Ecto neural progenitor cell (in vitro differentiated cells): ENCODE data around the gene INF2.
"Not testable (repeated sequence)": the region's sequence is repeated elsewhere in the genome, so short reads cannot be mapped to it uniquely, and the experiment has no call there.

Source experiments
- DNase-seq: peaks from one replicate; pipeline ENCODE4 v3.0.0-alpha.2; 2018; ENCODE audit warnings: low spot score

Gene INF2

DNA sequence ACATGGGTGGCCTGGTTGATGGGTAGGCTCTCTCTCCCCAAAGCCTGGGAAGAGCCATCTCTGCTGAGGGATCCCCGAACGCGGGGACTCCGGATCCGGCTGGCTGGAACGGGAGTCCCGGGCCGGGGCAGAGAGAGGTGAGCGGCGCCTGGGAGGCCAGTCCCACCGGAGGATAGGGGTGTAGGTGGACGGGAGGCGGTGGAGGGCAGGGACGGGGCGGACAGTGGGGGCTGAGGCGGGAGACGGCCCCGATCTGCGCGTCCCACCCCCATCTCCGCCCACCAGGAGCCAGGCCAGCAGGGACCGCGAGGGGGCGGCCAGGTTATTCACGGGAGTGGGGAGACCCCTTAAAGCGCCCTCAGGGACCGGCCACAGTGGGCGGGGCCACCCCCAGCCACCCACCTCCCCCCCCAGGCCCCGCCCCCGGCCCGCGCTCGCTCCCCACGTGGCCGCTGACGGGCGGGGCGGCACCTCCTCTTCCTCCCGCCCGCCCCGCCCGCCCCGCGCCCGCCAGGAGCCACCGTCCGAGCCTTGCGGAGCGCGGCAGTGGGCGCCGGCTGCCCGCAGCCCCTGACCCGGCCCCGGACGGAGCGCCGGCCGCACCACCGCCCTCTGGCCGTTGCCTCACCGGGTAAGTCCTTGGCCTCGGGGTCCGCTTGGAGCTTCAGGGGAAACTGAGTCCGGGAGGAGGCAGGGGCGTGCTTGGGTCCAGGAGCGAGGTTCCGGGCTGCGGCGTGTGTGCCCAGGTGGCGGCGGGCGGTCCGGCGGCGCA is at the start of gene INF2:
TSS of gene INF2 (plus strand) at position 510 of the 772 bp plus-strand sequence. CDS start 11,748 bp downstream, outside the sequence.
- DNase-seq: peak; percentile 80

DNA sequence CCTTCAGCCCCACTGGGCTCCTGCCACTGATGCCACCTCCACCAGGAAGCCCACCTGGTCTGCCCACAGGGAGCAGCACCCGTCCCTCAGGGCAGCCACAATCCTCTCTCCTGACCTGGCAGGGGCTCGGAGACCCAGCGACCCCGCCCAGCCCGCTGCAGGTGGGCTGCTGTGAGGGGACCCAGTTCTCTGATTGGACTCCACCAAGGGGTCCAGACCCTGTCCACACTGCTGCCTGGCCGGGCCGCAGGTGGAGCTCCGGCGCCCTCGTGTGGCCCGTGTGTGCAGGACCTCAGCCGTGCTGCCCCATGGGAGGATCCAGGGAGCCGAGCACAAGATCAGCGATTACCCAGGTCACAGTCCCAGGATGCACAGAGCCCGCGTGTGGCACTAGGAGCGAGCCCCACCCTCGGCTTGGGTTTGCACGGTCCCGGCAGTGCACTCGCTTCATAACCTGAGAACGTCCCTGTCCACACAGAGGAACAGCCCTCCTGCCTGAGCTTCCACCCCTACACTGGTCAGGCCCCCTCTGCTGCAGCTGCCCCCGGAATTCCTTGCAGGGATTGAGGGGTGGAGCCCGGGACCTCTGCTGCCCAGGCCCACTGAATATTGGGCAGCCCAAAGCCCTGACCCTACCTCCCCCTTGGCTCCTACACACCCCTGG is 49.4 kb upstream of the INF2 start:
- peak; percentile 89 for DNase-seq

DNA sequence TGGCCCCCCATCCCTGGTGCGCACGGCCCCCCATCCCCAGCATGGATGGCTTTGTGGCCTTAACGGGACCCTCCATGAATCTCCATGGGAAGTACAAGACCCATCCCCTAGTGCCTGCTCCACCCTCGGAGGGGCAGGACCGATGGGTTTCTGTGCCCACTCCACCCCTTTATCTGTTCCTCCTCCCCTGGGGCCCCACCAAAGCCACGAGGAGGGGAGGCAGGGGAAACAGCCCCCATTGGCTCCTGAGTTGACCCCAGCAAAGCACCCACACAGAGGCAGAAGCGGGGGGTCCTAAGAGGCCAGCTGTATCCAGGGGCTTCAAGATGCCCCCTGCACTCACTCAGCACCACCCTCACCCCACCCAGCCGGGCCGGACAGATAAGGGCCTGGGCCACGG is 48.7 kb upstream of the INF2 start:
- DNase-seq: no peak

DNA sequence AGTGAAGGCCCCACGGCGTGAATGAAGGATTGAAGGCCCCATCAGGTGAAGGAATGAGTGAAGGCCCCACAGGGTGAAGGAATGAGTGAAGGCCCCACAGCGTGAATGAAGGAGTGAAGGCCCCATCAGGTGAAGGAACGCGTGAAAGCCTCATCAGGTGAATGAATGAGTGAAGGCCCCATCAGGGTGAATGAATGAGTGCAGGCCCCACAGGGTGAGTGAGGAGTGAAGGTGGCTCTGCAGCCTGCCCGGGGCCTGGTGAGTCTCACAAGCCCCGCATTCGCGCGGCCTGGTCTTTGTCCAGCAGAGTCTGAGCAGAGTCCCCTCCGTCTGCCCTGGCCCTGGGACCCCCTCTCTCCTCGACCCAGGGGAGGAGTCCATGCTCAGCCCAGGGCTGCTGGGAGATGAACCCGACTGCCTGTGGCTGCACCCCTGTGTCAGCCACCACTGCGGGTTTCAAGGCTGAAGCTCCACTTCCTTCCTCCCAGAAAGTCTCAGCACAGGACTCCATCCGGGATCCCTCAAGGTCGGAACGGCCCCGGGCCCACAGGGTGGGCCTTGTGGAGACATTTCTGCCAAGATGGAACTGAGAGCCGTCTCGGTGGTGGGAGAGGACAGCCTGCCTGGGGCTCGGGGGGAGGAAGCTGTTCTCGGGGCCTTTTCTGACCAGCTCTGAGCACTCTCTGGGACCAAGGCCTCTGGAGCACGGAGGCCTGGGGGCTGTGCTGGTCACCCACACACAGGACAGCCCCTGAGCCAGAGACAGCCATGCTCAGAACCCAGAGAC is 47.5 kb upstream of the INF2 start:
- no peak for DNase-seq

DNA sequence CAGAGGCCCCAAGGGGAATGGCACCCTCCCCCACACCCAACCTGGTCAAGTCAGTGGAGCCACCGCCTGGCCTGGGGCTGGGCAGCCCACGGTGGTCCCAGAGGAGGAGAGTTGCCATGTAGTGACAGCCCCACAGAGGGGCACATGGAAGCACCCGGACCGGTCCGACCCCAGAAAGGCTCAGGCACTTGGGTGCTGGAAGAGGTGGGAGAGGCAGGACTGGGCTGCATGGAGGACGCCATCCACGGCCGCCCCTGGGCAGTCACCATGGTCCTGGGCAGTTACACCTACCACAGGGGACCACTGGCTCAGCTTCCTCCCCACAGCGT is 46.9 kb upstream of the INF2 start:
- DNase-seq: no peak

DNA sequence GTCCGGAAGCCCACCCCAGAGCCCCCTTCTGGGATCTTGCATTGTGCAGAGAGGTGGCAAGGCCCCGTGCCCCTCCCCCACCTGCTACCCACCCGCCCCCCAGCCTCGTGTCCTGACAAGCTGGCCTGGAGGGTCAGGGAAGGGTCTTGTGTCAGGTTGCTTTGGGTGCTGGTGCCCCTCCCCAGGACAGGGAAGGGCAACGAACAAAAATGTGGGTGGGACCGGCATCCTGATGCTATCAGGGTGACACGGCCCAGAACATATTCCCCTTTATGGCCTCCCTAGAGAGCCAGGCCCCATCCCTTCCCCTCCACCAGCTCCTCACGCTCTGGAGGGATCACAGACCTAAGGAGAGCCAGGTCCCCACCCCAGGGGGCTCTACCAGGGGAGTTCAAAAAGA is 46.1 kb upstream of the INF2 start:
- no peak for DNase-seq

DNA sequence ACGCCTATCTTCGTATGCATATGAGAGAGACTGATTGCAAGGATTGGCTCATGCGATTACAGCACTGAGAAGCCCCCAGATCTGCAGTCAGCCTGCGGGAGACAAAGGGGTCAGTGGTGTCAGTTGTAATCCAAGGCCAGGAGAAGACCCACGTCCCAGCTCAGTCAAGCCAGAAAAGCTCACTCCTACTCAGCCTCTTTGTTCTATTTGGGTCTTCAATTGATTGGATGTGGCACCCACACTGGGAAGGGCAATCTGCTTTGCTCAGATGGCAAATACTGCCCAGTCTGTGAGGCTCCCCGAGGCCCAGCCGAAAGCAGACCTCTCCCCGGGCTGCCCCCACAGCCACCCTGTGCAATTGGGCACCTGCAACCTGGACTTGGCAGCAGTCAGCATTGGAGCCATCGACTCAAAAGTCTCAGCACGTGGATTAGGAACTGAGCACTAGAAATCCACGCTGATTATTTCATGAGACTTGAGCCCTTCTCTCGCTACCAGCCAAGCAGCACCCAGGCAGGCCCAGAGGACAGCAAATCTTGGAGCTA is 45.3 kb upstream of the INF2 start:
- DNase-seq: no peak

DNA sequence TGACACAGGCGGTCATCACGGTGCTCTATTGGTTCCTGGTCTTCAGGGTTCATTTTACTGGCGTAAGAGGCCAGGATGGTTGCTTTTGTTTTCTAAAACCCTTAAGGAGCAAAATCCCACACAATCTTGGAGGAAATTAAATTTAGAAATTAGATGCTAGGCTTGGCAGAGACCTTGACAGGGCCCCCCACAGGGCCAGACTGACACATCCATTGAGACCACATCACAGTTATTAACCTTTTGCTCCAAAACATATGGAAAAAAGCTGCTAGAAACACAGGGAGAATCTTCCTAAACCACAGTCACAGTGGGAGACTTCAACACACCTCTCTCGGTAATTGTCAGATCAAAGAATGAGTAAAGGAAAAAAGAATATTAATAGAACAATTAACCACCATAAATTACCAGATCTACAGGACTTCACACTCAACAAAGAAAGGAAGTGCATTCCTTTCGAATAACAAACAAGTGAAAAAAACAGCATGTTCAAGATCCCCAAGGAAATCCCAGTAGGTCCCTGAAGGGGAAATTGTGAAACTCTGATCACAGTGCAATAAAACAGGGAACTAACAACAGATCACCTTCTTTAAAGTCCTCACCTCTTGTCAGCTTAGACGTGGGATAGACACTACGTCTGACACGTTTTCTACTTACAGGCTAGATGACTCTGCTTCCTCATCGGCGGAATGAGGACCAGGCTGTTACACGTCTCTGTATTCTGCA is 44.6 kb upstream of the INF2 start:
- no peak for DNase-seq

DNA sequence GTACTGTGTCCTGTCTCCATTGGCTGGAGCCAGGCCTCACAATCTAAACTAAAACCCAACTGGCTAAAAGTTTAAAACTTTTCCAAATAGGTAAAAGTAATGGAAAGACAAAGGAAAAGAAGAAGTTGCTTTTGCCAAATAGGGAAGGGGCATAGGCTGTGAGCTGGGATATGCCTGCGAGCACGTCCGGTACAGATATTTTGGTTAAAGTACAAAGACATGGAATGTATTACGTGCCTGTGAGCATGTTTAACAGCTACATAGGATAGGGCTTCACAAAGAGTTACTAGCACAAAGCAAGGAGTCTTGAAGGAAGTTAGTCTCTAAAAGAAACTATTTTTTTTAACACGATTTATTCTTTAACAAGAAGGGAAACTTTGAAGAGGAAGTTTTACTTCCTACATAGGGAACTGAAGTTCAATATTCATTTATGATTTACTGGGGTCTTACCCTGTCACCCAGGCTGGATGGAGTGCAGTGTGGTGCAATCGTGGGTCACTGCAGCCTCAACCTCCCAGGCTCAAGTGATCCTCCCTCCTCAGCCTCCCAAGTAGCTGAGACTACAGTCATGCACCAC is 41.9 kb upstream of the INF2 start:
- DNase-seq: no peak

DNA sequence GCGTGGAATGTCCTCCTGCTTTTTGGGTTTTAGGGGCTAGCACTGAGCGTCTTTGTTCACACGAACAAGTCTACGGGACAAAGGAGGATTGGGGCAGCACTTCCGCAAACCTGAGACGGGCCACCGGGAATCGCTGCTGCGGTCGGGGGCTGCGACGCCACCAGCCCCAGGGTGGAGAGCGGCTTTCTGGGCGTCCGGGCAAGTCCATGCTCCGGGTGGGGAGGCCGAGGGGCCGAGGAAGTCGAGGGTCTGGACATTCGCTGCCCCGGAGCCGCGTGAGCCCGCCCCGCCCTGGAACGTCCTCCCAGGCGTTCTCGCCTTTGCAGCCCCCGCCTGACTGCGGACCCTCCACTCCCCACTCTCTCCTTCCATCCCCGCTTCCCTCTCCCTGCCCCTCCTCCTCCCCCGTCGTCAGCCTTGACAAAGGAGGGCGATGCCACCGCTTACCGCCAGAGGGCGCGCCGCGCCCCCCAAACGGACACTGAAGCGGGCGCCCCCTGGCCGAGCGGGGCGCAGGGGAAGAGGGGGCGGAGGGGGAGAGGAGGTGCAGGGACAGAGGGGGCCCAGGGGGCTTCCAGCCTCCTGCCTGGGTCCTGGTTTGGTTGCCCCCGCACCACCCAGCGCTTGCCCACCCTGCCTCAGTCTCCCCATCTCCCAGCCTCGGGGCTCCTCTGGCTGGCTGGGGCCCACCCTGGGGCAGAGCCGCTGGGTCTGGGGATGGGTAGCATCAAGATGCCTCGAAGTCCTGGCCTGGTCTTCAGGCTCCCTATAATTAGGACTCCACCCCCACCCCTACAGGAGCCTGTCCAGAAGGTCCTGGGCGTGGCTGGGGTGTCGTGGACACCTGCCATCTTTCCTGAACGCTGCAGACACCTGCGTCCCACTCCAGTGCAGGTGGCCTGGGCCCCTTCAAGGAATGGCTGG is 39.1 kb upstream of the INF2 start:
- DNase-seq: peak; percentile 91

DNA sequence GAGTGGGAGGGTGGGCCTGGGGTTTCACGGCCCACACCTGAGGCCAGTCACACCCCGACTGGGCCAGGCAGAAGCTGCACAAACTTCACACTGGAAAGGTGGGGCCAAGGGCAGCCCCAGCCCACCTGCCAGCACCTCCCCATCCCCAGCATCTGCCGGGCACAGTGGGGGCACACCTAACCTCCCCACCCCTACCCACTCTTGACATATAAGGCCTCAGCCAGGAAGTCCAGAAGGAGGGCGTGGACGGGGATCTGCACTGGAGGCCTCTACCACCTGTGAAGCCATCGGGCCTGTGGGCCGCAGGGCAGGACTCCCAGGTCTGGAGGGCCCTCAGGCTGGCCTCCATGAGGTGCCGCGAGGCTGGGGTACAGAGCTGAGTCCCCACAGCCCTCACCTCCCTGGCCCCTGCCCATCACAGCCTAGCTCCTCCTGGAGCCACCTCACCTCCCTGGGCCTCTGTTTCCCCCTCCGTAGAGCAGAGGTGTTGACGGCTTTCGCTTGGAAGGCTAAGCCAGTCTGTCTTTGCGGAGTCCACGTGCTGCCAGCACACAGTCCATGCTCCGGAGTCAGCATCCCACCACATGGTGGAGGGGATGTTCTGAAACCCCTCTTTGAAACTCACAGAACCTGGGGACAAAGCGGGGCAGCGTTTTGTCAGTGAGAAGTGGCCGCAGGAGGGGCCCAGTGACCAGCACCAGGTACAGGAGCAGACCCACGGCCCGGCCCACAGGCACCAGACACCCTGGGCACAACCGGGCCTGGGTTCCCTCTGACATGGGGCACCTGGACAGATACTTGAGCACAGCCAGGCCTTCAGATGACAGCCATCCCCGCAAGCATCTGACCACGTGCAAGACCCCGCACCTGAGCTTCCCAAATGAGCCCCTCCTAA is 38.2 kb upstream of the INF2 start:
- no peak for DNase-seq

DNA sequence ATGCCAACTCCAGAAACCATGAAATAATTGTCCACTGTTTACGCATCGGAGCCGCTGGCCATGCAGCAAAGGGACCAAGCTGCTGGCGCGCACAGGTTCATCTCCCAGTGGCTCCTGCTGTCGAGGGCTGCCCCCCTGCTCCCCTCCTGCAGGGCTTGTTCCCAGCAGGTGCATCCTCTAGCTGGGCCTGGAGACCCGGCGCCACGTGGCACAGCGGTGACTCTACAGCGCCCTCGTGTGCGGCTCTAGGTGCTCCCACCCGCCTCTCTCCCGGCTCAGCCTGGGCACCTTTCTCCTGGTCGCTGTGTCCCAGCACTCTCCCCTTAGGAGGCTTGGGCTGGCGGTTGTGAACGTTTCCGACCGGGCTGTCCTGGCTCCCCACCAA is 37.5 kb upstream of the INF2 start:
- no peak for DNase-seq

DNA sequence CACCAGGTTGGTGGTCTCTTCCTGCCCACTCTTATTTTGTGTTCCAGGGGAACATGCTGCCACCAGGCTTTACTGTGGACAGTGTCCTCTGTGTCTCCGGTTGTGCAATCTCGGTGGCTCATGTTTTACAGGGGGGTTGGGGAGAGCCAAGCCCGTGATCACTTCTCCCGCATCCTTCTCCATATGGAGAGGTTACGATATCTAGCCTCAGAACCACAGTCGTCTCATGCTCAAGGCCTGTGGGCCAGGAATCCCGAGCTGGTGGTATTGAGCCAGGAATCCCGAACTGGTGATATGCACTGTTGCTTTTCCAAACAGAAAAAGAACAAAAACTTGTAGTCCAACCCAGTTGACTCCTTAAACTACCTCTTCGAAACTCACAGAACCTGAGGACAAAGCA is 37.0 kb upstream of the INF2 start:
- no peak for DNase-seq

DNA sequence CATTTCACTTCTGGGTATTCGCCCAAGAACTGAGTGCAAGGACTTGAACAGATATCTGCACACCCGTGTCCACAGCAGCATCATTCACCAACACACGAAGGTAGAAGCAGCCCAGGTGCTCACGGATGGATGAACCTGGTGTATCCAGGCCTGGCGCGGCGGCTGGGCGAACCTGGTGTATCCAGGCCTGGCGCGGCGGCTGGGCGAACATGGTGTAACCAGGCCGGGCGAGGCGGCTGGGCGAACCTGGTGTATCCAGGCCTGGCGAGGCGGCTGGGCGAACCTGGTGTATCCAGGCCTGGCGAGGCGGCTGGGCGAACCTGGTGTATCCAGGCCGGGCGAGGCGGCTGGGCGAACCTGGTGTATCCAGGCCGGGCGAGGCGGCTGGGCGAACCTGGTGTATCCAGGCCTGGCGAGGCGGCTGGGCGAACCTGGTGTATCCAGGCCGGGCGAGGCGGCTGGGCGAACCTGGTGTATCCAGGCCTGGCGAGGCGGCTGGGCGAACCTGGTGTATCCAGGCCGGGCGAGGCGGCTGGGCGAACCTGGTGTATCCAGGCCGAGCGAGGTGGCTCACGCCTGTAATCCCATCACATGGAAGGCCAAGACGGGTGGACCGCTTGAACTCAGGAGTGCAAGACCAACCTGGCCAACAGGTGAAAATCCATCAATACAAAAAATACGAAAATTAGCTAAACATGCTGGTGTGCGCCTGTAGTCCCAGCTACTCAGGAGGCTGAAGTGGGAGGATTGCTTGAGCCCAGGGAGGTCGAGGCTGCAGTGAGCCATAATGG is 36.1 kb upstream of the INF2 start:
- not testable (repeated sequence) for DNase-seq

DNA sequence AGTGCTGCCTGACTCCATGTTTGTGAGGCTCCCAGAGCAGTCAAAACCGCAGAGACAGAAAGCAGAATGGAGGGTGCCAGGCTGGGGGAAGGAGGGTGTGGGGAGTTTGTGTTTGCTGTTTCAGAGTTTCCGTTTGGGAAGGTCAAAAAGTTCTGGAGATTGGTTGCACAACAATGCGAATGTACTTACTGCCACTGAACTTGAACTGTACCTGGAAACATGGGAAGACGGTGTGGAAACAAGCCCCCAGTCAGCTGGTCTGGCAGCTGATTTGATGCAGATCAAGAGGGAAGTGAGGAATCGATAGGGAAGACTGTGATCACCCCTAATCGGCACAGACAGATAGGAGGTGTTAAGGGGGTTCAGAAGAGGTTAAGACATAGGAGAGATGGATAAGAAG is 35.3 kb upstream of the INF2 start:
- DNase-seq: no peak

DNA sequence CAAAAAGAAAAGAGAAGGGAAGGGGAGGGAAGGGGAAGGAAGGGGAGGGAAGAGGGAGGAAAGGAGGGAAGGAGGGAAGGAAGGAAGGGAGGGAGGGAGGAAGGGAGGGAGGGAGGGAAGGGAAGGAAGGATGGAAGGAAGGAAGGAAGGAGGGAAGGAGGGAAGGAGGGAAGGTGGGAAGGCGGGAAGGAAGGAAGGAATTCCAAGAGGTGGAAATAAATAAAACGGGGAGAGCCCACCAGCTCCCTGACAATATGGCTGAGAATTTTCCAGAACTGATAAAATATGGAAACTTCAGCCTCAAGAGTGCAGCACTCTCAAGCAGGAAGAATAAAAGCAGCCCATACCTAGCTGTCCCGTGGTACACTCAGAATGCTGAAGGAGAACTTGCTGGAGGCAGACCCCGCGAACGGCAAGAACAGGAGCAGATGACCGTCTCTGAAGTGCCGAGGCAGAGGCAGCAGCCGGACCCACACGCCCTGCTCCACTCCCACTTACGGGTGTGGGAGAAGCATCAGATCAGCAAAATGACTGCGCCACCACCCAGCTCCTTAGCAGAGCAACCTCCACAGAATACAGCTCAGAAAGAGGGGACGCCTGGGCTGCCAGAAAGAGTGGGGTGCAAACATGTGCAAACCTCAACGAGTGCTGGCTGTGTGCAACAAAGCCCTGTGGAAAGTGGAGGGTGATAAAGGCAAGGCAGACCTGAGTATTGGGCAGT is 34.1 kb upstream of the INF2 start:
- no peak for DNase-seq

DNA sequence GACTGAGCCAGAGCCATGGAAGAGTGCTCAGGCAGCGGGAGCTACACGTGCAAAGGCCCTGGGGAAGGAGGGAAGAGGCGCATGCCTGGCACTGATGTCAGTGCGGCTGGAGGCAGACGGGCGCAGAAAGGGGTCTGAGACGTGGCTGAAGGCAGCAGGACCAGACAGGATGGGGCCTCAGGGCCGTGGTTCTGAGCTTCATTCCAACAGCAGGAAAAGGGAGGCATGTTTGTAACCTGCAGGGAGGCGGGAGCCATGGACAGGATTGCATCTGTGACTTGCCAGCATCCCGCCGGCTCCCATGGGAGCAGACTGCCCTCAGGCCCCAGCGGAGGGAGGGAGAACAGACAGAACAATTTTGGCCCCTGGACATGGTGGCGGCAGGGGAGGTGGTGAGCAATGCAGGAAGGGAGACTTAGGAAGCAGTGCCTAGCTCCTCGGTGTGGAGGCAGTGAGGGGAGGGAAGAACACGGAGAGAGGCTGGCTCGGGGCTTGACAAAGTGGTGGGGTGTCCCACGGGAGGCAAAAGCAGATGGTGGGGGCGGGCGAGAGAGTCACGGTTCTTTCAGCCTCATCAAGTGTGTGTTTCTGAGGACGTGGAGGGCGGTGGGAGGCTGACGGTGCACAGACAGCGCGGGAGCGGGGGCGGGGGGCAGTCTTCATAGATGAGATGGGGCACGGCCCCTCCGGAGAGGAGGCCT is 33.3 kb upstream of the INF2 start:
- DNase-seq: no peak
